ENCODE results near the gene LONRF2.

The LONRF2 gene

DNA sequence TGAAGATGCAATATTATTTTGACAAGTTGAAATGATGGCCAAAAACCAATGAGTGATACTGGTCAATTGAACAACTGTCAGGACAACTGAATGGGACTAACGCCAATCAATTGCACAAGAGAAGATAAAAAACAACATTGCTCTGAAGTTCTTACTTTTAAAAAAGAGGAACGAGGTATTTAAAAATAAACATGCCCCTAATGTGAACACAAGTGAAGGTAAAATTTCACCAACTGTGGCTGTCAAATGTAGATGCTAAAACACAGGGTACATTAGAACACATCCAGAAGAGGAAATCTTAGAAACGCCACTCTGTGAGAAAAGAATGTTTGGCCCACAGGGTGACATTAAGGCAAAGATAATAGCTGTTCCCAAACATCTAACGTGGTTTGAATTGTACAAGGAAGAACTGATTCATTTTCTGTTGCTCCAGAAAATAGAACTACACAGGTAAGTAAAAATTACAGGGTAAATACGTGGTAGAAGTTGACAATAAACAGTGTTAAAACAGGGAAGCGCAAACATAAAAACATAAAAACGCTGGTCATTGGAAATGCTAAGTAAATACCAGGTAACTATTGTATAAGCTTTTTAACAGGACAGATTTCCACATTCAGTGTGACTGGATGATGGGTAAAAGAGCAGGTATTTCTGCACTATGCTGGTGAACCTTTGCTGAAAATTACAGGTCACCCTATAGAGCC is 20.3 kb downstream of the LONRF2 start:
- DNase-seq (ENCODE audit: low read depth in 2 of 2): no peak

DNA sequence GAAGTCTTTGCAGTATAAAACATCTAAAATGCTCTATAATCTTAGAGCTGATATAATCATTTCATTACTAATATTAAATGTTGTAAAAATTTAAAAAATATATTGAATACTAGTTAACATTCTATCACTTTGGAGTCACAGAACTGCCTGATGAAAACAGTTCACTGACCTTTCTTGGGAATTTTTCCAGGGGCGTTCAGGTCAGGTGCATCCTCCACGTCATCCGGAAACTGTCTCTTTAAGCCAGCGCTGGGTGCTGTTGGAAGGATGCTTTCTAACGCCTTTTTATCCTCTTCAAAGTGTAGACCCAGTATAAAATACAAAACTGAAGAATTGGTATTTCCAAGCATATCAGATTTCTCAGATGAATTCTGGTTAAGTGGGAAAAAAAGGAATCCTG is 22.8 kb downstream of the LONRF2 start:
- DNase-seq (ENCODE audit: low read depth in 2 of 2): no peak

DNA sequence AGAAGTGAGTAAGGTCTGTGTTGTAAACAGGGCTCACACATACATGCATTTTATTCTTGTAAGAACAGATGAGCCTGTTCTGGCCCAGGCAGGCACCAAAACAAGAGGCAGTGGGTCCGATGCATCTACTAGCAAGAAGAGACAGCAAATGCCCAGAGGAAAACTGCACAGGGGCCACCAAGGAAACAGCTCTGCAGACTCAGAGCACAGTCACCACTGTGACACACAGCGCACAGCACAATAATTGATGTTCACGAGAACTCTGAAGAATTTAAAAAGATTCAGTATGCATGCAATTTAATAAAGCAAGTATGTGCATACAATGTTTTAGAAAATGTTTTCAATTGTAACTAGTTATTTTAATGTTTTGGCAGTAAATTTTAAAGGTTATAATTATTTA is 24.8 kb downstream of the LONRF2 start:
- DNase-seq (ENCODE audit: low read depth in 2 of 2): no peak

DNA sequence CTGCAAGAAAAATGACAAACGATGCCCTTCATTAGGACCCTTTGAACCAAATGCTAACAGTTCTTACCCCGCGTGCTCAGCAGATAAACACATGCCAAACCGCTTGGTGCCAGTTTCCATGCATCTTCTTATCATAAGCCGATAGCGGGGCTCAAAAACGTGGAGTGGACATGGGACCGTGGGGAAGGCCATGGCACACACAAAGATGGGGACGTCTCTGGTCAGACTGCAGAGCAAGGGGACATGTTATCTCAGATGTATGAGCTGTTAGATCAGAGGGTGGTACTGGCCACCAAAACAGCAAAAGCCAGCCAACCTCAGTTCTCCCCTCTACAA is 28.2 kb downstream of the LONRF2 start:
- no peak for DNase-seq (ENCODE audit: low read depth in 2 of 2)

DNA sequence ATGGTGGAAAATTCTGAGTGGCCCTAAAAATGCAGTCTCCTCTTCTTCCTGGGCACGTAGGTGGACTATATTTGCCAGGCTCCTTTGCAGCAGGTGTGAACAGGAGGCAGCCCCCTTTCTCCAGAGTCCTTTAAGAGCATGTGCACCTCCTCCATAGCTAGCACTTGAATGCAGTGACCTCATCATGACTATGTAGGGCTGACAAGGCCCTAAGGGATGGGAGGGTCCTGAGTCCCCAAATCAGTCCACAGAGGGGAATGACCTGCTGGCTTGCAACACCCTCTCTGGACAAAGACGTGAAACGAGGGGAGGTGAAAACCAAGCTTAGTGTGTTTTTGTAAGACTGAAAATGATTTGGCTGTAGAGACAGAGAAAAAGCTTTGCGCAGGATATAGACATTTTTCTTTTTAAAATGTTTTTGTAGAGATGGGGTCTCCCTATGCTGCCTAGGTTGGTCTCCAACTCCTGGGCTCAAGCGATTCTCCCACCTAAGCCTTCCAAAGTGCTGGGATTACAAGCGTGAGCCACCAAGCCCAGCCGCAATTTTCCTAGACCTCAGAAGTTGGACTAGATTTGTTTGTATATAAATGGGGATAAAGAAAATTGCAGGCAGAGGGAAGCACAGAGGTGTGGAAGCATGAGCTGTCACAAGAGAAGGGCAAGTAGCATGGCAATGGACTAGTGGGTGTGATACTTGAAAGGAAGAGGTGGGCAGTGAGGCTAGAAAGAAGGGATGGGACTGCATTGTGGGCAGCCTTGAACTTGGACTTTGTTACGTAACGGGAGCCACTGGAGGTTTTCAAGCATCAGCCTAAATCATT is 28.8 kb downstream of the LONRF2 start:
- DNase-seq (ENCODE audit: low read depth in 2 of 2): no peak

DNA sequence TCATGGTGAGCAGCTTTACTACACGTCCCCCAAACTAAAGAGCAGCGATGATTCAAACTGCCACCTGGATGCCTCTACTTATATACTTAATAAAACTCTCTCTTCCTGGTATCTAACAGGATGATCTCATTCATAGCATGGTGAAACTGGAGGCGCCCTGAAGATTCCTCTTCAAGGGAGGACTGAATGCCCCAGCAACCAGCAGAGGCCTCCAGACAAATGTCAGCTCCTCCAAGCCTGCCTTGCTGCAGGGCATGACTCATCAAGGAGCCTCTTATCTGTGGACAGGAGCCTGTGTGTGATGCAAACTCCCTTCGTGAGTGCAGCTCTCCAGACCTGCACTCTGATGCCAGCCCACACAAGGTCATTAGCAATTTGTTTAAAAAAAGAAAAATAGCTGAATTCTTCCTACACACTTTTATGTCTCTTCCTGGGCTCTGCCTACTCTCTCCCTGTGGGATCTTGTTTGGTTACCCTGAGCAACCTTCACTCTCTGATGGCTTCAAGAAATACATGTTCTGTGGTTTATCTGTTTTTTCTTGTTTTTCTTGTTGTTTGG is 30.2 kb downstream of the LONRF2 start:
- DNase-seq (ENCODE audit: low read depth in 2 of 2): peak; percentile 50 to 51

DNA sequence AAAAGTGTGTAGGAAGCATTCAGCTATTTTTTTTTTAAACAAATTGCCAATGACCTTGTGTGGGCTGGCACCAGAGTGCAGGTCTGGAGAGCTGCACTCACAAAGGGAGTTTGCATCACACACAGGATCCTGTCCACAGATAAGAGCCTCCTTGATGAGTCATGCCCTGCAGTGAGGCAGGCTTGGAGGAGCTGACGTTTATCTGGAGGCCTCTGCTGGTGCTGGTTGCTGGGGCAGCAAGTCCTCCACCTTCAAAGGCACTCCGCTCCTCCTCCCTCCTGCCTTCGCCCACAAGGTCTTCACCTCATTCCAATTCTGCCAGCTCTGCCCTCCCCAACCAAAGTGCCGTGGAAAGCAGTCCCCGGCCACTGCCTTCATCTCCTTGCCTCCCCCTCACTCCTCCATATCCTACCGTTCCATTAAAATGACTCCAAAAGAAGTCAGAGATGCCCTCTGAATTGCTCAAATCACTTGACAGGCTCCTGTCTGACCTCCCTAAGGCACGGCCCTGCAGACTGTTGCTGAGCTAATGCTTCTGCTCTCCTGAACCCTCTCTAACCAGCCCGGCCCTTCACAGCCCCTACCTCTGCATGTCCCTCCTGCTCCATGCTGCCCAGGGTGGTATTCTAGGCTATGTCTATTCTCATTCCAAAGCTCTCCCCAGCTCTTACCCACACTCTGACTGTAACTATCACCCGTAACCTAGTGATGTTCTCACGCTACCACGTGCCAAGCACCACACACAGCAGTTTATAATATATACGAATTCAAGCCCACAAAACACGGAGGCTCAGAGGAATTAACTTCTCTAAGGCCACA is 30.9 kb downstream of the LONRF2 start:
- peak; percentile 89 to 91 for DNase-seq (ENCODE audit: low read depth in 2 of 2)

DNA sequence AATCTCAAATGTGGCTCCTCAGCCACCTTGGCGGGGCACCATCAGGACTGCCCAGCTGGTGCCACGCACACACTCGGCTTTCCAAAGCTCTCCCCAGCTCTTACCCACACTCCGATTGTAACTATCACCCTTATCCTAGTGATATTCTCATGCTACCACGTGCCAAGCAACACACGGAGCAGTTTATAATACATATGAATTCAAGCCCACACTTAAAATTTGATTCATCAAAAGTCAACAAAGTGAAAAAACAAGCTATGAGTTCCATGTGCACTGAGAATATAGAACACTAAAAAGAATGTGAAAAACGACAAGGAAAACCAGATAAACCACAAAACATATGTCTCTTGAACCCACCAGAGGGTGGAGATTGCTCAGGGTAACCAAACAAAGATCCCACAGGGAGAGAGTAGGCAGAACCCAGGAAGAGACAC is 31.6 kb downstream of the LONRF2 start:
- DNase-seq (ENCODE audit: low read depth in 2 of 2): no peak

DNA sequence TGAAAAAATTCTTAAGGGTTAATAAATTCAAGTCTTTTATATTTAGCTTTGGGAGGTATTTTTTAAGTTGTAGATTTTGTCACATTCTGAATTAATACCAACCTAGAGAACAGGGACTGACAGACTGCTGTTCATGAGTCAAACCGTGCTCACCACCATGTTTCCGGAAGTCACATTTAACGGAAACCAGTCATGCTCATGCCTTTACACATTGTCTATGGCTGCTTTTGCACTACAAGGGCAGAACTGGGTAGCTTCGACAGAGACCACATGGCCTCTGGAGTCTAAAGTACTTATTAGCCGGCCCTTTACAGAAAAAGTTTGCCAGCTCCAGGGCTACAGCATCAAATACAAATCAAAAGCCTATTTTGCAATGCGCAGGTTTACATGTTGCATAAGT is 33.3 kb downstream of the LONRF2 start:
- DNase-seq (ENCODE audit: low read depth in 2 of 2): no peak

DNA sequence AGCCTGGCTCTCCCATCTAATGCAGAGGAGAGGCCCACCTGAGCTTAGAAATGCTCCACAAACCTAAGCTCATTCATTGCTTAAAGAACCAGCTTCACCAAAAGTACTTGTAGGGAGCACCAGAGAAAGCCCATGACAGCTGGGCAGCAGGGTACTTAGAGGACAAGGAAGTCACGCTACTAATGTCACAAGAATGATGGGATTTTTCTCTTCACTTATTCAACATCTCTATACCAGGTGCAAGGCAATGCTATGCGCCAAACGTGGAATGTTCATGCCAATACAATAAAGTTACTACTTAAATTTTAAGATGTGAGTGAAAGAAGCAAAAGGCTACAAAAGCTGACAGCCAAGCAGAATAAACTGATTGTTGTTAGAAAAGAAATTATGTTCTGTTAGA is 36.0 kb downstream of the LONRF2 start:
- no peak for DNase-seq (ENCODE audit: low read depth in 2 of 2)

DNA sequence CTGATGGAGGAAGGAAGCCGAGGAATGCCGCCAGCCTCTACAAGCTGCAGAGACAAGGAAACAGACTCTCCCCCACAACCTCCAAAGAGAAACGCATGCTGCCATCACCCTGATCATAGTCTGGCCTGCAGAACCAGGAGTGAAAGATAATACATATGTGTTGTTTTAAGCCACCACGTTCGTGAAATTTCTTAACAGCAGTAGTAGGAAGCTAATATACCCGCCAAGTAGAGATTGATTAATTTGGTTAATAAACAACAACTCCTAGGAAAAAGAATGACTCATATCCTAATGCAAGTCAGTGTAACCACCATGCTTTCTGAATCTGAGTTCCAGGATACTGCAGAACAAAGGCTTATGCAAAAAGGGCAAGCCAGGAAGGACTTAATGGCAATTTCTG is 36.6 kb downstream of the LONRF2 start:
- DNase-seq (ENCODE audit: low read depth in 2 of 2): peak; percentile 86 to 87

DNA sequence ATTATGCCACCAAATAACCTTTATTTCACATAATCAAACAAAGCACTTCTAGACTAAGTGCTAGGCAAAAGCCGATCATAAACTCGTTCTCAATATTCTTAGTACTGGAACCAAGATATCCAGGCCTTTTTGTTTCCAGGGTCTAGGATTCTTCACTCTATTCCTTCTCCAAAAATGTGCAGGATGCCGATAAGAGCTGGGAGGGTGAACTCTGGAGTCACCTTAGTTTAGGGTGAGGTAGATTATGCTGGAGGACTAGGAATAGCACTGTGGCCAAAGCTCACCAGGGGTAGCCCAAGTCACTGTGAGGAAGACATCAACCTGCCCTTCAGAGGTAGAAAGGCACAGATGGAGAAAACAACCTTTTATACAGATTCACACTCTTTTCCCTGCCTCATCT is 37.3 kb downstream of the LONRF2 start:
- DNase-seq (ENCODE audit: low read depth in 2 of 2): no peak

DNA sequence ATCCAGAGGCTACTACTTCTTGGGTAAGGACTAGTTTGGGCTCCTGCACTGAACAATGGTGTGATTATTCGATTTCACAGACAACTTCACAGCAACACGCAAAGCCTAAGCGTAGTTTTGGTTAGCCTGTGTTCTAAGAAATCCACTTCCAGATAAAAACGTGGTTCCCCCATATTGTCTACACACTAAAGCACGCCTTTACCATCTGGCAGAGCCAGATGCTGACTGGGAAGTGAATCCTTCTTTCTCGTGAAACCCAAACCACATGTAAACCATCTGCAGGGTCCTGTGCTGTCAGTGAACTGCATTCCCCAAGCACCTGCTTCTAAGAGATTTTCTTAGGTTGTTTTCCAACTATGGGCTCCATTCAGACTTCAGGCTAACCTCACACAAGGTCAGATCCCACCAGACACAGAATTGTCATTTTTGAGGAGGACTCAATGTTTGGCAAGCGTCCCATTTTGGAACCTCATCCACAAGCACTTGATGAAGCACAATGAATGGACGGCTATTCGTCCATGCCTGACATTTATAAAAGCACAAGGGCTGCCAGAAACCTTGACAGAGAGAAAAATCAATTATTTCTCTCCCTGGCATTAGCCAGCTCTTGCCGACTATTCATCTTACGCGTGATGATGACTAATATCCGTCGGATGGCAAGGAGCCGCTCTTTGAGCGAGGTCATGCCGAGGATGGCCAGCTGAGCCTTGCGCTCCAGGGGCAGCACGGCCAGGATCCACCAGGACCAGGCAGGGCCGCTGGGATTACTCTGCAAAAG is 38.4 kb downstream of the LONRF2 start:
- no peak for DNase-seq (ENCODE audit: low read depth in 2 of 2)

DNA sequence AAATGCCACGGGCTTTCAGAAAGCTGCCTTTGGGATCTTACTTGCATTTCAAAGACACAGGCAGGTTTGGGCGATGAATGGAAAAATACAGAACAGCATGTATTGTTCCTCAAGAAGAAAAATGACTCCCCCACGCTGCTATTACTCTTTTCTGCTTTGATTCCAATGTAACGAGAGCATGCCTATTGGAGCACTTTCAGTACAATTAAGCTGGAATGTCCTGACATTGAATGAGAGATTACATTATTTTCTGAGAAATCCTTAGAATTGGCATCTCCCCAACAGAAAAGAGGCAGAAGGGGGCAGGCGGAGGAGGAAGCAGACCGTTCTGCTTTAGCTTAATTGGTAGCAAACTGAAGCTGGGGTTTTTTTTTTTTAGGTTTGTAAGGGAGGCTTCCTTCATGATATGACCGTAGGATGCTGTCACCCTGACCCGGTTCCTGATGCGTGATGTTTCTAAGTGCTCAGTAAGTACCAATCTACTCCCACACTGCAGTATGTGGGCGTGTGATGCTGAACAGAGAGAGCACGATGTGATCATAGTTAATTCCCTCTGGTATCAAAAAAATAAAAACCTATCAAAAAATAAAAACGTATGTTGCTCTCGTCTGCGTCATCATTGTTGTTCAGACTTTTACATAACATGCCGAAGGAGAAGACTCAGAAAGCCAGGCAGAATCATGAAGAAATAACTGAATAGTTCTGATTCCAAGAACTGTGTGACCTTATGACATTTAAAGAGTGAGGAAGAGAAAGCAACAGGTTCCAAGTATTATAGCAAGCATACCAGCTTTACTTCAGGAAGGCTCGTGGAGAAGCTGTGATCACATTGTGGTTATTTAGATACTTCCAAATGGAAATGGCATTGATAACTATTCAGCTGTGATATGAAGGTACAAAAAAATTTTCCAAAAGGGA is 40.5 kb downstream of the LONRF2 start:
- DNase-seq (ENCODE audit: low read depth in 2 of 2): no peak

DNA sequence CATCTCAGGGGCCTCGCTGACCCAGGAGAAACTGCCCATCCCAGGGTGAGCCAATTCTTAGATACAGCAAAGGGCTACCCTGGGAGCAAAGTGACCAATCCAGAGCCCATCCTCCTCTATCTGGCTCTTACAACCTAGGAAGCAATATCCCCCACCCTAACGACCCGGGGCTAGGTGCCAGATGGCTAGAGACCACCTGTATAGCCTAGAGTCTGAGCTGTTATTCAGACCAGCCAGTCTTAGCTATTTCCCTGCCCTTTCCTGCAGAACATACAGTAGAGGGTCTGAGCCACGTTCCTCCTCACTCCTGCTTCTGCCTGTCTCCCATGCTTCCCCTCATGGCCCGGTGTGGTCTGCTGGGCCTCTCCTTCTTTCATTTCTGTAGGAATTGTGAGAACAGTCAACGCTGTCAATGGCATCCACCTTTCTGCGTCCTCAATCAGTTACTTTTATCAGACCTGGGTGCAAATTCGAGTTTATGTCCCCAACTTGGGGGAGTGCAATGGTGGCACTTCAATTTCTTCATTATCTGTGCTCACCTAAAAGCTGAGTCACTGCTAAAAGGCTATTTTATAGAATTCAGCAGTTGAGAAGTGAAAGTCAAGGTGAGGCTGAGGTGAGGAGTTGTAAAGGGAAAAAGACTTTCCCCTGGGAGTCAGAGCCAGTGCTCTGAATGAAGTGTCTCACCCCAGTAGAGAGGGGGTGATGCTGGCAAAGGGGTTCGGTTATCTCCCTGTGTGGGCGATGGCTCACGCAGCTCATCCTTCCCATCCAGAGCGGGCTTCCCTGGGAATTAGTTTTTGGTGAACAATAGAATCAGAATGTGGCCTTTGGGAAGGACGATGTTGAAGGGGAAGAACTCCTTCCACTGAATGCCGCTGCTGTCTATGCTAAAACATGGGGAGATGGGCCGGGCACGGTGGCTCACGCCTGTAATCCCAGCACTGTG is 42.4 kb downstream of the LONRF2 start:
- DNase-seq (ENCODE audit: low read depth in 2 of 2): no peak

DNA sequence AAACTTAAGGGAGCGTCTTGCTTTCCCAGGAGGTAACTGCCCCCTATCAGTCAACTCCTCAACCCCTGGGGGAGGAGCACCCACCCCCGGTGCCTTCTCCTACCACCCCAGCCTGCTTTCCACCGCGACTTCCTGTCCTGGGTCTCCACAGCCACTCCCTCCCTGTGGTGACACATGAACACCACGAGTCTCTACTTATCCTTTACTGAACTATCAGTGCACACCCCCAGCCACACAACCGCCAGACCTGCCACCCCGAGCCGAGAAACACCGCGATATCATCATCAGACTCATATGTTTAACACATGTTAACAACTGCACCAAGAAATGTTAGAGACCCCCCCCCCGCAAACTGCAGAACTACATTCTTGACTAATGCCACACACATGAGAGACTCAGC is 43.3 kb downstream of the LONRF2 start:
- no peak for DNase-seq (ENCODE audit: low read depth in 2 of 2)

DNA sequence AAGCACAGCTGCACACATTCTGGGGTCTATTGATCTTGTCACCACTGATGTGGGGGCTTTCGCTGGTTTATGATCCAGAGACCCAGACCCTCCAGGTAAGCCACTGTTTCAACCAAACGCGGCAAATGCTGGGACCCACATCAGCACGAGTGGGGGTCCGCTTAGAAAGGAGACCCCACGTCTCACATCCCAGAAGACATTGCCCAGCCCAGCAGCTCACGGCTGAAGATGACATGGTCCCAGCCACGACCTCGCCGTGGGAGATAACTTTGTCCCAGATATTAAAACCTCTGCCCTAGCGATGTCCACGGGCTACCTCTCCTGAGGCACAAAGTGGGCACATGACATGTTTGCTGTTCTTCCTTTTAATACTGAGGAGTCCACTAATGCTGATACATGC is 43.8 kb downstream of the LONRF2 start:
- DNase-seq (ENCODE audit: low read depth in 2 of 2): no peak

DNA sequence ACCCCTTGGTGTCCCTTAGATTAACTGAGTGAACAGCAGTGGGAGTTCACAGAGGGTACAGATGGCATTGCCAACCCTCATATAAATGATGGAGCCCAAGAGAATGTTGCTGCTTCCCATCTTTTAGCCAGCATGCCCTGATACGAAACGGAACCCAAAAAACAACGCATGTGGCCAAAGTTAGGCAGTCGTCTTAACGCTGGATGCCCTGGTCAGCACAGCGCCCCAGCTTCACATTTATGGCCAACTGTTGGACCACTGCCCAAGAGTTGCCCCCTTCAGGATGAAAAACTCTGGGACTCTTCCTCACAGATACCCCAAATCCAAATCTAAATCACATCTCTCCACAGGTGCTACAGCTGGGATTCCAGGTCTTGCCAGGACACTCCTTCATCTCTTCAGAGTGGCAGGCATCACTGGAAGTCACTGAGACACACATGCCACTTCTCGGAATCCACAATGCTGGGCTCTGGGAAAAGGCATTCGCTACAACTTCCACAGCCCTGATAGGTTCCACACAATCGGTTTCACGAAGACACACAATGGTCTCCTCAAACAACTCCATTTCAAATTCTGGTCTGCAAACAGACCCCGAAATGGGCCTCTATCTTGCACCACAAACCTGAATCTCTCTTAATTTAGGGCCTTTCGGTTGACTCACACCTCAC is 44.6 kb downstream of the LONRF2 start:
- no peak for DNase-seq (ENCODE audit: low read depth in 2 of 2)

DNA sequence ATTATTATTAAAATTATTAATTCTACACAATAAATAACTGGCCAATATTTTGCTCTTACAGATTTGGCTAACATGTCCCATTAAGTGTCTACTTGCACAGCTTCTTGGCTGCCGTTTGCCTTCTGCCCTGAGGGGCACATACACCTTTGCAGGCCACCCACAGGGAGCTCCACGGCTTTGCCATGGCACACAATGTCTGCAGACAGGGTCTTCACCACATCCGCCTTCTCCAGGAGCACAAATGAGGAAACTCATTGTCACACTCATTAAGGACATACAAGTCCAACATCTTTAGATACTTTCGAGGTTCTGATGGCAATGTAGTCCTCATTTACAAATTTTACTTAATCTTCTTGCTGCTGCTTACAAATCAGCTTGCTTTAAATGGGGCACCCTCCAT is 45.6 kb downstream of the LONRF2 start:
- no peak for DNase-seq (ENCODE audit: low read depth in 2 of 2)

All from fibroblast of skin of left quadriceps (primary cell).